Stimulated activated naive CD4-positive, alpha-beta T cell (primary cell): ENCODE measurements around the gene ZC3H12C.

ENCODE experiments used
- DNase-seq, 6 experiments: peaks; one replicate each; lab custom pipeline; 2025; lab: John Stamatoyannopoulos, UW

Gene ZC3H12C

GRCh38 chr11:110077346-110077745, 15.8 kb upstream of the ZC3H12C start:
- DNase-seq: no peak

- no peak for DNase-seq
Measured at GRCh38 chr11:110077831-110078325, 15.3 kb upstream of the ZC3H12C start.

- DNase-seq: no peak
Measured at GRCh38 chr11:110078923-110079544, 14.2 kb upstream of the ZC3H12C start.

- DNase-seq: no peak
Measured at GRCh38 chr11:110079726-110080125, 13.5 kb upstream of the ZC3H12C start.

- DNase-seq: no peak
Measured at GRCh38 chr11:110081462-110082376, 11.5 kb upstream of the ZC3H12C start.

- no peak for DNase-seq
Measured at GRCh38 chr11:110082899-110083298, 10.3 kb upstream of the ZC3H12C start.

- DNase-seq: no peak
Measured at GRCh38 chr11:110085255-110085838, 7.8 kb upstream of the ZC3H12C start.

GRCh38 chr11:110086892-110087309, 6.3 kb upstream of the ZC3H12C start:
- no peak for DNase-seq

- DNase-seq: no peak
Measured at GRCh38 chr11:110087812-110088534, 5.2 kb upstream of the ZC3H12C start.

GRCh38 chr11:110088535-110089344, 4.5 kb upstream of the ZC3H12C start:
- DNase-seq: no peak

GRCh38 chr11:110089617-110090282, 3.4 kb upstream of the ZC3H12C start:
- no peak for DNase-seq

GRCh38 chr11:110090466-110091026, 2.6 kb upstream of the ZC3H12C start:
- DNase-seq: no peak

GRCh38 chr11:110092111-110092514, 1.1 kb upstream of the ZC3H12C start:
- DNase-seq: no peak

GRCh38 chr11:110093407-110094297, 460 bp downstream of the ZC3H12C start:
- DNase-seq: no peak

- DNase-seq: no peak
Measured at GRCh38 chr11:110094298-110095285, 1.4 kb downstream of the ZC3H12C start.

GRCh38 chr11:110095554-110095953, 2.4 kb downstream of the ZC3H12C start:
- no peak for DNase-seq

GRCh38 chr11:110096496-110096895, 3.3 kb downstream of the ZC3H12C start:
- DNase-seq: no peak

- no peak for DNase-seq
Measured at GRCh38 chr11:110097459-110098012, 4.3 kb downstream of the ZC3H12C start.
